HepG2 (cell line): ENCODE measurements around the gene MINDY1. TPM values are rescaled to one million over a fixed set of nuclear protein-coding genes. Genes with fewer than 3 reads are reported as not detected.
A peak's percentile ranks its signal among the peaks of the same experiment; 100 is the strongest.

Experiments used
- ATAC-seq: fragments of 200-7000 bp; cut with Tn5 transposase; 3 replicates; pipeline ENCODE4 v1.9.1; 2020; ENCODE audit warnings: mild to moderate bottlenecking, moderate library complexity
- BruUV-seq: library from RNA; stranded (reverse); fragments of 400-500 nt; replicated peaks from 2 replicates; lab custom pipeline; 2021; lab: Mats Ljungman, UMichigan
- CTCF ChIA-PET: fragments of 300-600 bp; formaldehyde crosslinking; extraction: SDS; loops from one replicate; lab custom pipeline; 2021; ENCODE audit warnings: low total read pairs, inconsistent platforms, low intra/inter-chr PET ratio; lab: Yijun Ruan, JAX
- POLR2A ChIA-PET: fragments of 350-600 bp; sonication (Branson Sonifier 250); formaldehyde crosslinking; loops from one replicate; lab custom pipeline; 2020; ENCODE audit warnings: antibody characterized with exemption, inconsistent platforms; lab: Yijun Ruan, JAX
- DNase-seq: peaks from one replicate; pipeline ENCODE4 v3.0.0-alpha.2; 2015; ENCODE audit warnings: low spot score
- FAIRE-seq: peaks from 3 replicates; lab custom pipeline; 2011; peaks lifted over from hg19 to GRCh38; lab: Jason Lieb, UNC
- H2AFZ ChIP-seq: one replicate; pipeline ENCODE4 v1.6.1; 2011; ENCODE audit warnings: low read length, inconsistent platforms
- H3K27ac ChIP-seq: fragments of 300-600 bp; 3 replicates; pipeline ENCODE4 v1.8.0; 2011; ENCODE audit warnings: mixed run types, mild to moderate bottlenecking, mixed read lengths, low read length, inconsistent platforms; ENCODE audit not compliant: insufficient read depth; ENCODE audit errors: extremely low read length
- H3K27me3 ChIP-seq, 2 experiments: fragments of 200-600 bp in 1 of 2; 2 replicates in 1 of 2; 3 replicates in 1 of 2; pipeline versions ENCODE4 v1.6.0 to v1.8.0; 2011; ENCODE audit warnings: low read length in 2 of 2, mild to moderate bottlenecking in 2 of 2, moderate library complexity in 2 of 2, inconsistent platforms in 1 of 2; ENCODE audit not compliant: insufficient read depth in 2 of 2, control insufficient read depth in 1 of 2
- H3K36me3 ChIP-seq, 2 experiments: fragments of 200-600 bp in 1 of 2; replicated peaks in 1 of 2; 2 replicates in 1 of 2; 3 replicates in 1 of 2; pipeline versions ENCODE4 v1.5.1 to v1.8.0; 2011; ENCODE audit warnings: low read length in 2 of 2, inconsistent platforms in 1 of 2; ENCODE audit not compliant: insufficient read depth in 2 of 2, control insufficient read depth in 1 of 2
- H3K4me1 ChIP-seq: 2 replicates; pipeline ENCODE4 v1.5.1; 2012; ENCODE audit warnings: low read length, inconsistent platforms; ENCODE audit not compliant: insufficient read depth
- H3K4me2 ChIP-seq: 2 replicates; pipeline ENCODE4 v1.6.0; 2011; ENCODE audit warnings: low read depth, low read length, inconsistent platforms
- H3K4me3 ChIP-seq, 3 experiments: fragments of 200-600 bp in 1 of 3; sonication (generic), shearing (Covaris generic) in 1 of 3; replicated peaks in 1 of 3; 2 replicates each; pipeline ENCODE4 v1.5.1; 2011 to 2016; ENCODE audit warnings: low read length in 3 of 3, inconsistent platforms in 2 of 3, low read depth in 2 of 3, mild to moderate bottlenecking in 2 of 3, control low read depth in 1 of 3, mixed read lengths in 1 of 3; ENCODE audit not compliant: insufficient read depth in 1 of 3
- H3K79me2 ChIP-seq: one replicate; pipeline ENCODE4 v1.6.1; 2011; ENCODE audit warnings: low read length, inconsistent platforms; ENCODE audit not compliant: insufficient read depth
- H3K9ac ChIP-seq: 2 replicates; pipeline ENCODE4 v1.6.0; 2011; ENCODE audit warnings: mild to moderate bottlenecking, low read depth, low read length, inconsistent platforms; ENCODE audit not compliant: insufficient read depth
- H3K9me3 ChIP-seq: 2 replicates; pipeline ENCODE4 v1.5.1; 2012; ENCODE audit warnings: mild to moderate bottlenecking, low read length
- H4K20me1 ChIP-seq: 2 replicates; pipeline ENCODE4 v1.6.0; 2011; ENCODE audit warnings: inconsistent platforms, mild to moderate bottlenecking, low read length, moderate library complexity; ENCODE audit not compliant: insufficient read depth
- HNF4G ChIP-seq, 2 experiments: sonication (generic) in 1 of 2; formaldehyde crosslinking in 1 of 2; IDR thresholded peaks; 2 replicates each; pipeline versions ENCODE4 v1.4.0 to v1.6.1; 2011 to 2020; ENCODE audit warnings: borderline replicate concordance in 2 of 2, low read depth in 2 of 2, mild to moderate bottlenecking in 2 of 2, low read length in 1 of 2, missing genetic modification reagents in 1 of 2, moderate library complexity in 1 of 2
- RBFOX2 ChIP-seq: fragments of 200-400 bp; formaldehyde crosslinking; IDR thresholded peaks from 2 replicates; pipeline ENCODE4 v1.6.1; 2017; ENCODE audit warnings: low read depth, mild to moderate bottlenecking, low read length
- SAP130 ChIP-seq: IDR thresholded peaks from 2 replicates; pipeline ENCODE4 v1.6.1; 2016; ENCODE audit warnings: low read depth
- SMARCC2 ChIP-seq: fragments of 450-650 bp; IDR thresholded peaks from 2 replicates; pipeline ENCODE4 v1.6.1; 2017; ENCODE audit warnings: antibody characterized with exemption, mild to moderate bottlenecking
- SYNCRIP ChIP-seq: fragments of 200-400 bp; formaldehyde crosslinking; IDR thresholded peaks from 2 replicates; pipeline ENCODE4 v1.6.1; 2018; ENCODE audit warnings: mild to moderate bottlenecking, low read depth, low read length; ENCODE audit not compliant: insufficient read depth
- ZSCAN25 ChIP-seq: sonication (generic); formaldehyde crosslinking; IDR thresholded peaks from 2 replicates; pipeline ENCODE4 v1.8.0; 2022; ENCODE audit warnings: mild to moderate bottlenecking, missing genetic modification reagents
- WGBS: methylation state at CpG from one replicate; pipeline ENCODE4 v1.1.6; 2017; ENCODE audit warnings: low lambda C conversion rate; 5-methylcytosine and 5-hydroxymethylcytosine counted together
- in situ Hi-C: cut with HindIII; loops from 2 replicates; pipeline ENCODE4 v1.10.0; 2017; ENCODE audit warnings: low pct_unique_long_range_greater_than_20kb; ENCODE audit not compliant: extremely low pct_ligation_motif_present
- intact Hi-C: fragments of 100-400 bp; cut with micrococcal nuclease; formaldehyde crosslinking; loops from one replicate; pipeline ENCODE4 v1.10.0; 2022; ENCODE audit not compliant: unreplicated experiment
- polyA plus RNA-seq, 8 experiments: library from polyadenylated mRNA; depleted of rRNA in 3 of 8; stranded (reverse) in 7 of 8; unstranded in 1 of 8; fragments of >200 nt; fragmentation: Illumina TruSeq in 4 of 8; extraction: Trizol in 4 of 8; gene quantifications; 2 replicates each; pipeline versions ENCODE4 v1.2.1 to v1.2.3, GENCODE V29; 2011 to 2016; ENCODE audit warnings: low read depth in 4 of 8, missing spikeins in 1 of 8, mixed read lengths in 1 of 8; ENCODE audit not compliant: insufficient read depth in 1 of 8
- total RNA-seq, 5 experiments: library from RNA; depleted of rRNA; stranded (reverse); fragments of >200 nt; fragmentation: Illumina TruSeq; extraction: Trizol; gene quantifications; 2 replicates each; pipeline ENCODE4 v1.2.3, GENCODE V29; 2016; ENCODE audit warnings: low read depth in 1 of 5
- TF ChIP-seq, protein P1 (sequence below): sonication (generic); formaldehyde crosslinking; IDR thresholded peaks from 2 replicates; pipeline ENCODE4 v1.5.0; 2020; ENCODE audit warnings: mild to moderate bottlenecking, missing genetic modification reagents

Gene MINDY1
- total and polyA plus RNA-seq, 2 of the 13 experiments (the other 11 are each of a cell fraction or from before 2014, with no cell fraction given): 11.1 to 15.0 TPM

DNA sequence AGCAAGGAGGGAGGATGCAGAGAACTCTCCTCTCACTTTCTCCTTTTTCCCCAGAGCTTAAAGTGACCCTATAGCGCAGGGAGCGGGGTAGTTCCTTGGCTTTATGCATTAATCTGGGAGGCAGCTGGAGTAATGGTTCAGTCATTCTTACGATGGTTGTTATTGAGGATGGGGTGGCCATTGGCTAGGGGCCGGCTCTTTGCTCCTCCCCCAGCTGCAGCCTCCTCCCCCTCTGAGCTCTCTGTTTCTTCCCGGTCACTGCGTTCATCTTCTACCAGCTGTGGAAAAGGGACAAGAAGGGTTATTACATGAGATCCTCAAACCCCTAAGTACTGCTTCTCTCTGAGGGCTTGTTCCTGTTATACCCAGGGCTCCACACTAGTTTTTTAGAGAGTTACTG, 40.7 kb downstream of the MINDY1 start:
- ChIA-PET CTCF (no interaction called here), POLR2A (interaction anchor here (0.9 to 2.4 kb wide), 4 partner anchors 9 to 16 kb away, joined by 3 to 12 read pairs (median 4); partner anchors contain the start of genes ANXA9 and CERS2)
- no peak overlapping the region for H2AFZ ChIP-seq
- peak overlapping the region; percentile 24 for H3K27ac ChIP-seq
- DNase-seq: no peak
- no peak for TF ChIP-seq SMARCC2
- TF ChIP-seq RBFOX2: peak; percentile 3; the same call in 1 of the 2 replicates
- no peak for TF ChIP-seq SAP130 (CRISPR knock-in tag)
- no peak for TF ChIP-seq HNF4G (IDR thresholded peaks at IDR 0.05; ENCODE audit: borderline replicate concordance, low read depth, low read length)
- no peak for TF ChIP-seq HNF4G (CRISPR knock-in tag; IDR thresholded peaks at IDR 0.05; ENCODE audit: borderline replicate concordance, low read depth)
- TF ChIP-seq, protein P1, sequence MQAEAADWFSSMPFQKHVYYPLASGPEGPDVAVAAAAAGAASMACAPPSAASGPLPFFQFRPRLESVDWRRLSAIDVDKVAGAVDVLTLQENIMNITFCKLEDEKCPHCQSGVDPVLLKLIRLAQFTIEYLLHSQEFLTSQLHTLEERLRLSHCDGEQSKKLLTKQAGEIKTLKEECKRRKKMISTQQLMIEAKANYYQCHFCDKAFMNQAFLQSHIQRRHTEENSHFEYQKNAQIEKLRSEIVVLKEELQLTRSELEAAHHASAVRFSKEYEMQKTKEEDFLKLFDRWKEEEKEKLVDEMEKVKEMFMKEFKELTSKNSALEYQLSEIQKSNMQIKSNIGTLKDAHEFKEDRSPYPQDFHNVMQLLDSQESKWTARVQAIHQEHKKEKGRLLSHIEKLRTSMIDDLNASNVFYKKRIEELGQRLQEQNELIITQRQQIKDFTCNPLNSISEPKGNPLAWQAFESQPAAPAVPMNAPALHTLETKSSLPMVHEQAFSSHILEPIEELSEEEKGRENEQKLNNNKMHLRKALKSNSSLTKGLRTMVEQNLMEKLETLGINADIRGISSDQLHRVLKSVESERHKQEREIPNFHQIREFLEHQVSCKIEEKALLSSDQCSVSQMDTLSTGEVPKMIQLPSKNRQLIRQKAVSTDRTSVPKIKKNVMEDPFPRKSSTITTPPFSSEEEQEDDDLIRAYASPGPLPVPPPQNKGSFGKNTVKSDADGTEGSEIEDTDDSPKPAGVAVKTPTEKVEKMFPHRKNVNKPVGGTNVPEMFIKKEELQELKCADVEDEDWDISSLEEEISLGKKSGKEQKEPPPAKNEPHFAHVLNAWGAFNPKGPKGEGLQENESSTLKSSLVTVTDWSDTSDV (CRISPR knock-in tag): no peak
- TF ChIP-seq ZSCAN25 (CRISPR knock-in tag): no peak
- TF ChIP-seq SYNCRIP: no peak
- intact Hi-C loops (no loop called here), in situ Hi-C loops (no loop called here)
- TSS peak; percentile 39 for BruUV-seq
- H3K79me2 ChIP-seq: peaks cover 29% of the 10 kb centered on the region
- no peak overlapping the region for H3K9ac ChIP-seq
- peaks cover 39 to 75% of the 10 kb centered on the region in 2 experiments for H3K36me3 ChIP-seq
- H4K20me1 ChIP-seq: peaks cover 28% of the 10 kb centered on the region
- no peak overlapping the region for H3K4me2 ChIP-seq
- WGBS: 94% methylated on average over 6 of the region's 6 CpGs
- no peak overlapping the region for H3K4me3 ChIP-seq
- no peak for FAIRE-seq
- H3K9me3 ChIP-seq: no peaks in the 10 kb centered on the region
- H3K4me1 ChIP-seq: peaks cover 39% of the 10 kb centered on the region
- ATAC-seq: no peak
- no peaks in the 10 kb centered on the region for H3K27me3 ChIP-seq
